Right lobe of liver (tissue), 6 donors: ENCODE results near the gene MRPL28. TPM values are rescaled to one million over a fixed set of nuclear protein-coding genes. Genes with fewer than 3 reads are reported as not detected.

Experiments
- ATAC-seq, 4 donors: fragments of 200-7000 bp; cut with Tn5 transposase; one replicate each; pipeline ENCODE4 v1.9.1; 2020; ENCODE audit warnings: mild to moderate bottlenecking in 4 of 4, moderate library complexity in 4 of 4
- DNase-seq, 3 donors: peaks; one replicate each; pipeline ENCODE4 v3.0.0-alpha.2; 2020
- H3K27ac ChIP-seq, 3 donors: fragments of 200-600 bp; one replicate each; pipeline ENCODE4 v1.8.0; 2022
- H3K27me3 ChIP-seq, 2 donors: fragments of 200-600 bp; one replicate each; pipeline ENCODE4 v1.8.0; 2022
- H3K36me3 ChIP-seq, 4 donors: fragments of 200-600 bp; sonication (generic) in 1 of 4; one replicate each; pipeline versions ENCODE4 v1.5.1 to v1.8.0; 2017 to 2022; ENCODE audit warnings: control low read depth in 1 of 4
- H3K4me1 ChIP-seq, 4 donors: fragments of 200-600 bp; sonication (generic) in 1 of 4; one replicate each; pipeline versions ENCODE4 v1.5.1 to v1.8.0; 2017 to 2022; ENCODE audit warnings: control low read depth in 1 of 4
- H3K4me3 ChIP-seq, 3 donors: fragments of 200-600 bp; one replicate each; pipeline ENCODE4 v1.8.0; 2022
- H3K9me3 ChIP-seq, 4 donors: fragments of 200-600 bp; sonication (generic) in 1 of 4; one replicate each; pipeline versions ENCODE4 v1.5.1 to v1.8.0; 2017 to 2022; ENCODE audit warnings: control low read depth in 1 of 4
- CTCF ChIP-seq, 4 donors: fragments of 200-600 bp in 3 of 4; fragments of 450-650 bp in 1 of 4; IDR thresholded peaks; one replicate each; pipeline versions ENCODE4 v1.5.1 to v1.8.0; 2016 to 2022; ENCODE audit warnings: antibody characterized with exemption in 4 of 4, mild to moderate bottlenecking in 2 of 4
- POLR2A ChIP-seq: fragments of 450-650 bp; IDR thresholded peaks from one replicate; pipeline ENCODE4 v1.6.1; 2017; ENCODE audit warnings: antibody characterized with exemption, mild to moderate bottlenecking
- WGBS: methylation state at CpG from one replicate; pipeline ENCODE4 v1.1.6; 2018; ENCODE audit warnings: low coverage, low lambda C conversion rate; ENCODE audit not compliant: insufficient coverage; ENCODE audit errors: missing lambda C conversion rate; 5-methylcytosine and 5-hydroxymethylcytosine counted together
- intact Hi-C, 2 donors: fragments of 100-400 bp; cut with DNase I; formaldehyde crosslinking; loops; one replicate each; pipeline versions ENCODE4 v1.11.2 to v1.14.1; 2022
- total RNA-seq, 6 experiments: library from RNA; depleted of rRNA in 2 of 6; stranded (reverse); fragments of >200 nt in 2 of 6; fragmentation: NEBNext Ultra II Directional in 3 of 6; extraction: Animal tissue kit (Norgen Biotek cat#: 25700) in 3 of 6; gene quantifications; one replicate each; pipeline versions ENCODE4 v1.1.0 to v1.2.4, GENCODE V29; 2016 to 2023
- donor health status: DM: no; HTN: yes; CAD: no.
- donor health status: DM: no; HTN: no; CAD: no.
- donor health status: DM: no; HTN: no; CAD: no.
- donor health status: DM: no; HTN: yes; CAD: no.
- donor health status: DM: no; HTN: yes; CAD: no.

The MRPL28 gene
- total RNA-seq, 6 experiments from 2014 or later = 29.9 to 64.7 (median 32.6) TPM

- no peaks in the 10 kb centered on the region for H3K4me1 ChIP-seq
- 13% methylated on average over 7 of the region's 30 CpGs for WGBS
- no peak overlapping the region for H3K27ac ChIP-seq
- ATAC-seq = peak; percentile 85 to 95 (median 91)
- peak; percentile 81 to 85 (median 84) for DNase-seq
- peaks cover 0 to 6% (median 0%) of the 10 kb centered on the region in 4 donors for H3K36me3 ChIP-seq
- intact Hi-C loops = loop anchor here in 1 of 2 donors (10.0 kb wide), 1 partner anchor 127 kb away; the partner anchor contains the start of gene FAM234A
- TF ChIP-seq CTCF (IDR thresholded peaks at IDR 0.05) = peak; percentile 64 to 82 (median 80)
- no peak for TF ChIP-seq POLR2A
- H3K27me3 ChIP-seq = no peaks in the 10 kb centered on the region
- no peak overlapping the region for H3K4me3 ChIP-seq
- H3K9me3 ChIP-seq = no peaks in the 10 kb centered on the region
Observed at GRCh38 chr16:361872-362701, 8.3 kb downstream of the MRPL28 start.

GRCh38 chr16:361341-361871, 8.9 kb downstream of the MRPL28 start:
- TF ChIP-seq CTCF (IDR thresholded peaks at IDR 0.05) = no peak
- TF ChIP-seq POLR2A = no peak
- Histone ChIP-seq H3K27me3 (no peaks in the 10 kb centered on the region), H3K4me3 (no peak overlapping the region), H3K27ac (no peak overlapping the region), H3K4me1 (no peaks in the 10 kb centered on the region), H3K36me3 (peaks cover 0 to under 1% (median 0%) of the 10 kb centered on the region in 4 donors), H3K9me3 (no peaks in the 10 kb centered on the region)
- intact Hi-C loops = loop anchor here in 1 of 2 donors (10.0 kb wide), 1 partner anchor 127 kb away; the partner anchor contains the start of gene FAM234A
- ATAC-seq (no peak), DNase-seq (peak in 1 of 3 donors; percentile 45)
- WGBS = 30% methylated on average over 2 of the region's 30 CpGs

DNA sequence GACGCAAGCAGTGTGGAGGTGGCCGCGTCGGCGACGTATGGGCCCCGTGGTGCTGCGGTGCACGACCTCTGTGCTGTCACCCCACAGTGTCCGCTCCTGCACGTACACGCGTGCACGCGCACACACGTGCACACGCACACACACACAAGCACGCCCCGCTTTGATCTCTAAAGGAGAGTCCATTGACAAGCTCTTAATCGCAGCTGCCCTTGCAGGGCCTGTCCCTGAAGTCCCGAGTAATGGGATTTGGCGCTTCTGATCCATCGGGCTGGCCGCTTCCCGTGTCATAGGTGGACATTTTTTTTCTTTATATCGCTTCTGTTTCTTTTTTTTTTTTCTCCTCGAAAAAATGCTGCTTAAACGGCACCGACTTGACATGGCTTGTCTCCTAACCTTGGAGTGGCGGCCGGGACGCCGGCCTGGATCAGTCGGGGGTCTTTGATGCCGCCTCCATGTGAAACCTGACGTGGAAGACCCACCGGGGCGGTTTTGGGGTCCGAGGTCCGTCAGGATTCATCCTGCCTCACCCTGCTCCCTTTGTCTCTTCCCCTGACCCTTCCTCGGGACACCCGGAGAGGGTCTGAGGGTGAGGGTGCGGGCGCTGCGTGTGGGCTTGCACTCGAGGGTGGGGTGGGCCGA, 9.5 kb downstream of the MRPL28 start:
- no peak overlapping the region for H3K27ac ChIP-seq
- DNase-seq = no peak
- no peaks in the 10 kb centered on the region for H3K4me1 ChIP-seq
- 68% methylated on average over 8 of the region's 47 CpGs for WGBS
- no peak overlapping the region for H3K4me3 ChIP-seq
- TF ChIP-seq POLR2A = no peak
- TF ChIP-seq CTCF (IDR thresholded peaks at IDR 0.05) = no peak
- no peak for ATAC-seq
- no peaks in the 10 kb centered on the region for H3K27me3 ChIP-seq
- intact Hi-C loops = loop anchor here in 1 of 2 donors (10.0 kb wide), 1 partner anchor 126 kb away; the partner anchor contains the start of gene FAM234A
- H3K9me3 ChIP-seq = no peaks in the 10 kb centered on the region
- no peaks in the 10 kb centered on the region for H3K36me3 ChIP-seq

DNA sequence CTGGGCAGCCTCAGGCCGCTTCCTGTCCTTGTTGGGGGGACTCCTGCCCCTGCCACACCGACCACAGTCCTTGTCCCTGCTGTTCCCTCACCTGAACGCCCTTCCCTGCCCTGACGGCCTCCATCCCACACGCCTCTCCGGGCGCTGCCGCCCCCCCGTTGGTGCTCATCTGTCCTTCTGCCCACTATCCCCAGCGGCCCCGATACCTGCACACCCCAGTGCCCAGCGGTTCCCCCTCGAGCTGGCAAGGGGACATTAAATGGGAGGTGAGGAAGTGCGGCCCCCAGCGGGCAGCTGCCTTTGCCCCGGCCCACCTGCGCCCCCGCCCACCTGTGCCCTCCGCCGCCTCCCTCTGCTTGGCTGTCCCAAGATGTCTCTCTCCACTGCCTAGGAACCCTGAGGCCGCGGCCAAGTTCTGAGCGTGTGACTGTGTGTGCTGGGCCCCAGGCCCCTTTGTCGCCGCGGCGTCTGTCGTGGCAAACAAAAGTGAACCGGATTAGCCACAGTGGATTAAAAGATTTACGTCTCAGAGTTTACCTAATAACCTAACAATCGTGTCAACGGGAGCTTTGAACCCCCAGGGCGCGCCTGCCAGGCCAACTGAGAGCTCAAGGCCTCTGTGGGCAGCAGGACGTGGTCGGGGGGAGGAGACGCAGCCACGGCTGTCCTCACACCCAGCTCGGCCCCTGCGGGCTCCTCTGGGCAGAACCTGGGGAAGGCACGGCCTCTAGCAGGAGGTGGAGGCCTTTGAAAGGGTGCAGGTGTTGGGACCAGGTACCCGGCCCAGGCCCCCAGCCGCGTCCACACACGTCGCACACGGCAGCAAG, 10.3 kb downstream of the MRPL28 start:
- H3K4me1 ChIP-seq = no peaks in the 10 kb centered on the region
- intact Hi-C loops = loop anchor here in 1 of 2 donors (10.0 kb wide), 1 partner anchor 125 kb away; the partner anchor contains the start of gene FAM234A
- ATAC-seq (no peak), DNase-seq (peak in 1 of 3 donors; percentile 42)
- H3K4me3 ChIP-seq = no peak overlapping the region
- TF ChIP-seq POLR2A (no peak), CTCF (IDR thresholded peaks at IDR 0.05) (no peak)
- H3K27ac ChIP-seq = no peak overlapping the region
- no peaks in the 10 kb centered on the region for H3K36me3 ChIP-seq
- H3K27me3 ChIP-seq = no peaks in the 10 kb centered on the region
- H3K9me3 ChIP-seq = no peaks in the 10 kb centered on the region
- WGBS = 80% methylated on average over 15 of the region's 47 CpGs
